Activated naive CD8-positive, alpha-beta T cell treated with anti-CD3 and anti-CD28 coated beads, Interleukin-2, amount 10 ng/mL, durations not matched to agents 7 days and 5 days (primary cell): ENCODE measurements around the gene RDH5. TPM values are rescaled to one million over a fixed set of nuclear protein-coding genes. Genes with fewer than 3 reads are reported as not detected.
A peak's percentile ranks its signal among the peaks of the same experiment; 100 is the strongest.

ENCODE experiments used
- ATAC-seq: fragments of 150-1000 bp; cut with Tn5 transposase; one replicate; pipeline ENCODE4 v1.10.0; 2021; ENCODE audit warnings: low read depth, moderate library complexity
- POLR2A ChIA-PET: fragments of 350-600 bp; sonication (Branson Sonifier 250); formaldehyde crosslinking; loops from one replicate; lab custom pipeline; 2021; ENCODE audit warnings: antibody characterized with exemption; lab: Charles Lee
- DNase-seq: peaks from one replicate; pipeline ENCODE4 v3.0.0; 2021
- H3K27ac Mint-ChIP-seq: one replicate; pipeline ENCODE4 v1.8.0; 2022; ENCODE audit warnings: mild to moderate bottlenecking, mixed read lengths
- H3K27me3 Mint-ChIP-seq: one replicate; pipeline ENCODE4 v1.8.0; 2022; ENCODE audit warnings: mild to moderate bottlenecking, moderate library complexity, mixed read lengths
- H3K36me3 Mint-ChIP-seq: one replicate; pipeline ENCODE4 v1.8.0; 2021; ENCODE audit warnings: mild to moderate bottlenecking, mixed read lengths
- H3K4me1 Mint-ChIP-seq: one replicate; pipeline ENCODE4 v1.8.0; 2021; ENCODE audit warnings: mixed read lengths
- H3K4me3 Mint-ChIP-seq: one replicate; pipeline ENCODE4 v1.8.0; 2022; ENCODE audit warnings: mild to moderate bottlenecking, moderate library complexity, mixed read lengths
- H3K9me3 Mint-ChIP-seq: one replicate; pipeline ENCODE4 v1.8.0; 2021; ENCODE audit warnings: mixed read lengths
- total RNA-seq, 2 experiments: library from RNA; stranded (reverse); gene quantifications; one replicate each; pipeline ENCODE4 v1.2.3, GENCODE V29; 2021

Gene RDH5
- total RNA-seq, 2 experiments from 2014 or later = 19.0 to 21.2 TPM

GRCh38 chr12:55688716-55689655, 31.2 kb upstream of the RDH5 start:
- POLR2A ChIA-PET = no interaction called here
- Mint-ChIP-seq H3K27ac (no peak overlapping the region), H3K4me1 (peaks cover 7% of the 10 kb centered on the region), H3K9me3 (no peaks in the 10 kb centered on the region), H3K4me3 (no peak overlapping the region), H3K36me3 (no peaks in the 10 kb centered on the region), H3K27me3 (peaks cover 10% of the 10 kb centered on the region)
- DNase-seq (no peak), ATAC-seq (no peak)

- DNase-seq = no peak
- Mint-ChIP-seq H3K36me3 (no peaks in the 10 kb centered on the region), H3K27ac (no peak overlapping the region), H3K4me3 (no peak overlapping the region), H3K4me1 (peaks cover 1% of the 10 kb centered on the region), H3K27me3 (peaks cover 6% of the 10 kb centered on the region), H3K9me3 (no peaks in the 10 kb centered on the region)
- POLR2A ChIA-PET = no interaction called here
- ATAC-seq = no peak
Observed at GRCh38 chr12:55692631-55693322, 27.4 kb upstream of the RDH5 start.

GRCh38 chr12:55693323-55694187, 26.6 kb upstream of the RDH5 start:
- no peak for ATAC-seq
- H3K4me1 Mint-ChIP-seq = no peaks in the 10 kb centered on the region
- DNase-seq = no peak

GRCh38 chr12:55694188-55694515, 26.0 kb upstream of the RDH5 start:
- Mint-ChIP-seq H3K27ac (no peak overlapping the region), H3K9me3 (no peaks in the 10 kb centered on the region), H3K27me3 (peaks cover 5% of the 10 kb centered on the region), H3K4me3 (no peak overlapping the region), H3K4me1 (no peaks in the 10 kb centered on the region), H3K36me3 (no peaks in the 10 kb centered on the region)
- POLR2A ChIA-PET = no interaction called here
- DNase-seq (peak; percentile 14), ATAC-seq (no peak)

More at GRCh38 chr12:55693323-55694187, 26.6 kb upstream of the RDH5 start:
- Mint-ChIP-seq H3K9me3 (no peaks in the 10 kb centered on the region), H3K4me3 (no peak overlapping the region), H3K27me3 (peaks cover 5% of the 10 kb centered on the region), H3K27ac (no peak overlapping the region), H3K36me3 (no peaks in the 10 kb centered on the region)
- POLR2A ChIA-PET = no interaction called here

- H3K4me3 Mint-ChIP-seq = no peak overlapping the region
- DNase-seq (peak; percentile 20), ATAC-seq (no peak)
- peaks cover 2% of the 10 kb centered on the region for H3K27me3 Mint-ChIP-seq
- no peaks in the 10 kb centered on the region for H3K36me3 Mint-ChIP-seq
- no peaks in the 10 kb centered on the region for H3K4me1 Mint-ChIP-seq
- H3K27ac Mint-ChIP-seq = no peak overlapping the region
- POLR2A ChIA-PET = no interaction called here
- H3K9me3 Mint-ChIP-seq = no peaks in the 10 kb centered on the region
Observed at GRCh38 chr12:55694651-55695050, 25.5 kb upstream of the RDH5 start.

- Mint-ChIP-seq H3K9me3 (no peaks in the 10 kb centered on the region), H3K27ac (no peak overlapping the region), H3K27me3 (peaks cover 2% of the 10 kb centered on the region), H3K36me3 (no peaks in the 10 kb centered on the region), H3K4me3 (no peak overlapping the region), H3K4me1 (no peaks in the 10 kb centered on the region)
- no peak for ATAC-seq
- POLR2A ChIA-PET = no interaction called here
- DNase-seq = peak; percentile 4
Observed at GRCh38 chr12:55695349-55695748, 24.8 kb upstream of the RDH5 start.

GRCh38 chr12:55696141-55696540, 24.1 kb upstream of the RDH5 start:
- ATAC-seq = no peak
- no peak overlapping the region for H3K27ac Mint-ChIP-seq
- H3K9me3 Mint-ChIP-seq = no peaks in the 10 kb centered on the region
- H3K27me3 Mint-ChIP-seq = peaks cover 1% of the 10 kb centered on the region
- POLR2A ChIA-PET = no interaction called here
- peak; percentile 15 for DNase-seq
- no peak overlapping the region for H3K4me3 Mint-ChIP-seq
- H3K4me1 Mint-ChIP-seq = no peaks in the 10 kb centered on the region
- no peaks in the 10 kb centered on the region for H3K36me3 Mint-ChIP-seq

GRCh38 chr12:55696796-55697462, 23.3 kb upstream of the RDH5 start:
- DNase-seq (peak; percentile 17), ATAC-seq (no peak)
- Mint-ChIP-seq H3K9me3 (no peaks in the 10 kb centered on the region), H3K27ac (no peak overlapping the region), H3K4me3 (no peak overlapping the region), H3K4me1 (no peaks in the 10 kb centered on the region), H3K27me3 (no peaks in the 10 kb centered on the region), H3K36me3 (no peaks in the 10 kb centered on the region)
- POLR2A ChIA-PET = no interaction called here

- ATAC-seq = no peak
- Mint-ChIP-seq H3K9me3 (no peaks in the 10 kb centered on the region), H3K27me3 (no peaks in the 10 kb centered on the region), H3K4me1 (no peaks in the 10 kb centered on the region), H3K4me3 (no peak overlapping the region), H3K27ac (no peak overlapping the region), H3K36me3 (no peaks in the 10 kb centered on the region)
- DNase-seq = peak; percentile 12
- POLR2A ChIA-PET = no interaction called here
Observed at GRCh38 chr12:55697686-55698085, 22.5 kb upstream of the RDH5 start.

- Mint-ChIP-seq H3K4me1 (no peaks in the 10 kb centered on the region), H3K4me3 (no peak overlapping the region), H3K27ac (no peak overlapping the region), H3K36me3 (no peaks in the 10 kb centered on the region), H3K27me3 (no peaks in the 10 kb centered on the region), H3K9me3 (no peaks in the 10 kb centered on the region)
- DNase-seq (peak; percentile 17), ATAC-seq (no peak)
- POLR2A ChIA-PET = no interaction called here
Observed at GRCh38 chr12:55698241-55698955, 21.8 kb upstream of the RDH5 start.

GRCh38 chr12:55698965-55699364, 21.2 kb upstream of the RDH5 start:
- DNase-seq (peak; percentile 10), ATAC-seq (no peak)
- Mint-ChIP-seq H3K4me3 (no peak overlapping the region), H3K4me1 (no peaks in the 10 kb centered on the region), H3K27ac (no peak overlapping the region), H3K9me3 (no peaks in the 10 kb centered on the region), H3K36me3 (no peaks in the 10 kb centered on the region), H3K27me3 (peaks cover 2% of the 10 kb centered on the region)
- POLR2A ChIA-PET = no interaction called here

- no peaks in the 10 kb centered on the region for H3K9me3 Mint-ChIP-seq
- H3K4me1 Mint-ChIP-seq = no peaks in the 10 kb centered on the region
- no peak overlapping the region for H3K27ac Mint-ChIP-seq
- POLR2A ChIA-PET = no interaction called here
- peak; percentile 6 for DNase-seq
- no peak for ATAC-seq
- peaks cover 2% of the 10 kb centered on the region for H3K27me3 Mint-ChIP-seq
- H3K36me3 Mint-ChIP-seq = no peaks in the 10 kb centered on the region
- no peak overlapping the region for H3K4me3 Mint-ChIP-seq
Observed at GRCh38 chr12:55699471-55700055, 20.6 kb upstream of the RDH5 start.
